Gastroesophageal sphincter (tissue), 4 donors: ENCODE results near the gene FBXW12. TPM values are rescaled to one million over a fixed set of nuclear protein-coding genes. Genes with fewer than 3 reads are reported as not detected.
A peak's percentile ranks its signal among the peaks of the same experiment; 100 is the strongest.

Experiments
- ATAC-seq: fragments of 150-250 bp; one replicate; pipeline ENCODE4 v1.9.1; 2016; ENCODE audit warnings: mild to moderate bottlenecking, moderate library complexity
- H3K27ac ChIP-seq, 4 donors: fragments of 200-600 bp; sonication (generic) in 3 of 4; 1 replicate in 3 of 4; 2 replicates in 1 of 4; pipeline ENCODE4 v1.5.1; 2016 to 2019
- H3K27me3 ChIP-seq: fragments of 200-600 bp; sonication (generic); one replicate; pipeline ENCODE4 v1.5.1; 2019
- H3K36me3 ChIP-seq, 2 donors: fragments of 200-600 bp; sonication (generic); one replicate each; pipeline ENCODE4 v1.5.1; 2019; ENCODE audit warnings: control low read depth in 1 of 2
- H3K4me1 ChIP-seq, 3 donors: fragments of 200-600 bp; sonication (generic); 1 replicate in 2 of 3; 2 replicates in 1 of 3; pipeline ENCODE4 v1.5.1; 2016 to 2019; ENCODE audit warnings: control low read depth in 2 of 3
- H3K4me3 ChIP-seq, 2 donors: fragments of 200-600 bp; sonication (generic); one replicate each; pipeline ENCODE4 v1.5.1; 2019; ENCODE audit warnings: mild to moderate bottlenecking in 1 of 2, moderate library complexity in 1 of 2
- H3K9me3 ChIP-seq, 3 donors: fragments of 200-600 bp; sonication (generic); one replicate each; pipeline ENCODE4 v1.5.1; 2017 to 2019; ENCODE audit warnings: control low read depth in 2 of 3
- EP300 ChIP-seq: sonication (generic); formaldehyde crosslinking; IDR thresholded peaks from one replicate; pipeline ENCODE4 v1.6.1; 2017; ENCODE audit warnings: antibody characterized with exemption, mild to moderate bottlenecking
- POLR2A ChIP-seq, 2 donors: fragments of 450-650 bp; IDR thresholded peaks; one replicate each; pipeline ENCODE4 v1.6.1; 2017; ENCODE audit warnings: antibody characterized with exemption in 2 of 2, mild to moderate bottlenecking in 2 of 2, moderate library complexity in 1 of 2
- POLR2AphosphoS5 ChIP-seq: sonication (generic); formaldehyde crosslinking; IDR thresholded peaks from one replicate; pipeline ENCODE4 v1.6.1; 2017; ENCODE audit warnings: antibody characterized with exemption
- WGBS, 2 donors: methylation state at CpG; one replicate each; pipeline ENCODE4 v1.1.5; 2018; ENCODE audit warnings: low coverage in 1 of 2; 5-methylcytosine and 5-hydroxymethylcytosine counted together
- total RNA-seq, 4 donors: library from RNA; depleted of rRNA; stranded (reverse); fragments of >200 nt; gene quantifications; one replicate each; pipeline ENCODE4 v1.1.0, GENCODE V29; 2016
- TF ChIP-seq, protein P1 (sequence below), 4 experiments: fragments of 200-600 bp in 2 of 4; fragments of 450-650 bp in 2 of 4; sonication (generic) in 1 of 4; IDR thresholded peaks; one replicate each; pipeline ENCODE4 v1.5.1; 2017 to 2019; ENCODE audit warnings: antibody characterized with exemption in 4 of 4, mild to moderate bottlenecking in 2 of 4, moderate library complexity in 2 of 4

FBXW12 gene
- total RNA-seq, 4 donors from 2014 or later = not detected

DNA sequence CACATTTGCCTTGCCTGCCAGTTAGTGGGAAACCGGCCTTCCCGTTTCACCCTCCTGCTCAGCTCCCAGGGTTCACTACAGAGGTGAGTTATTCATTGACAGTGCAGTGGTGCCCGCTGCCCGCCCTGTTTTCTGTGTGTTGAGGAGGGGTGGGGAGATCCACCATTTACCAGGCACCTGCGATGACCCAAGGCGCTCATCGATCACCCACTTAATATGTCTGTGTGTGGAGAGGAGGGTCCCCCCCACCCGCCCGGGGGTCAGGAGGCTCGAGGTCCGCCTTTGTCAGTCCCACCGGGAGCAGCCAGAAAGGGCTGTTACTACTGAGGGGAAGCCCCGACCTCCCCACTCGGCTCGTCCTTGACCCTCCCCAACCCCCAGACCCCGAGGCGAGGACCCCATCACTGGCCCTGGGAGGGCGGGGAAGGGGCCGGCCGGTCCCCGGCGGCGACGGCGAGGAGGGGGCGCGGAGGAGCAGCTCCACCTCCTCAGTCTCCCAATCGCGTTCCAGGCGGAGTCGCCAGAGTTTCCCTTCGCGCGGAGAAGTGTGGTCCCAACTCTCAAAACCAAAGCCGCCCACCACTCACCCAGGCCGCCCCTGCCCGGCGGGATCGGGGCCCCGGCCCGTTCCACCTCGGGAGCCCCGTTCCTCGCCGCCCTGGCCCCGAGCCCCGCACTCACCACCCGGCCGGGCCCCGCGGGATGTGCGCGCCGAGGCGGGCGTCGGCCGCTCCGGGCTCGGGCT lies 56.7 kb downstream of the FBXW12 start:
- ATAC-seq = peak; percentile 29
- peaks cover 0 to 19% of the 10 kb centered on the region in 2 donors for H3K36me3 ChIP-seq
- WGBS, 2 donors = no CpG with 5 or more reads among the region's 60 CpGs
- no peaks in the 10 kb centered on the region for H3K9me3 ChIP-seq
- peak; percentile 74 to 92 for TF ChIP-seq POLR2A (IDR thresholded peaks at IDR 0.05)
- TF ChIP-seq POLR2AphosphoS5 = peak; percentile 78
- TF ChIP-seq, protein P1, sequence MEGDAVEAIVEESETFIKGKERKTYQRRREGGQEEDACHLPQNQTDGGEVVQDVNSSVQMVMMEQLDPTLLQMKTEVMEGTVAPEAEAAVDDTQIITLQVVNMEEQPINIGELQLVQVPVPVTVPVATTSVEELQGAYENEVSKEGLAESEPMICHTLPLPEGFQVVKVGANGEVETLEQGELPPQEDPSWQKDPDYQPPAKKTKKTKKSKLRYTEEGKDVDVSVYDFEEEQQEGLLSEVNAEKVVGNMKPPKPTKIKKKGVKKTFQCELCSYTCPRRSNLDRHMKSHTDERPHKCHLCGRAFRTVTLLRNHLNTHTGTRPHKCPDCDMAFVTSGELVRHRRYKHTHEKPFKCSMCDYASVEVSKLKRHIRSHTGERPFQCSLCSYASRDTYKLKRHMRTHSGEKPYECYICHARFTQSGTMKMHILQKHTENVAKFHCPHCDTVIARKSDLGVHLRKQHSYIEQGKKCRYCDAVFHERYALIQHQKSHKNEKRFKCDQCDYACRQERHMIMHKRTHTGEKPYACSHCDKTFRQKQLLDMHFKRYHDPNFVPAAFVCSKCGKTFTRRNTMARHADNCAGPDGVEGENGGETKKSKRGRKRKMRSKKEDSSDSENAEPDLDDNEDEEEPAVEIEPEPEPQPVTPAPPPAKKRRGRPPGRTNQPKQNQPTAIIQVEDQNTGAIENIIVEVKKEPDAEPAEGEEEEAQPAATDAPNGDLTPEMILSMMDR (IDR thresholded peaks at IDR 0.05) = no peak
- no peak for TF ChIP-seq EP300
- peaks cover 4 to 78% (median 49%) of the 10 kb centered on the region in 3 donors for H3K4me1 ChIP-seq
- H3K4me3 ChIP-seq = peak overlapping the region; percentile 74 to 97
- no peaks in the 10 kb centered on the region for H3K27me3 ChIP-seq
- H3K27ac ChIP-seq = peak overlapping the region; percentile 88 to 99 (median 97)

DNA sequence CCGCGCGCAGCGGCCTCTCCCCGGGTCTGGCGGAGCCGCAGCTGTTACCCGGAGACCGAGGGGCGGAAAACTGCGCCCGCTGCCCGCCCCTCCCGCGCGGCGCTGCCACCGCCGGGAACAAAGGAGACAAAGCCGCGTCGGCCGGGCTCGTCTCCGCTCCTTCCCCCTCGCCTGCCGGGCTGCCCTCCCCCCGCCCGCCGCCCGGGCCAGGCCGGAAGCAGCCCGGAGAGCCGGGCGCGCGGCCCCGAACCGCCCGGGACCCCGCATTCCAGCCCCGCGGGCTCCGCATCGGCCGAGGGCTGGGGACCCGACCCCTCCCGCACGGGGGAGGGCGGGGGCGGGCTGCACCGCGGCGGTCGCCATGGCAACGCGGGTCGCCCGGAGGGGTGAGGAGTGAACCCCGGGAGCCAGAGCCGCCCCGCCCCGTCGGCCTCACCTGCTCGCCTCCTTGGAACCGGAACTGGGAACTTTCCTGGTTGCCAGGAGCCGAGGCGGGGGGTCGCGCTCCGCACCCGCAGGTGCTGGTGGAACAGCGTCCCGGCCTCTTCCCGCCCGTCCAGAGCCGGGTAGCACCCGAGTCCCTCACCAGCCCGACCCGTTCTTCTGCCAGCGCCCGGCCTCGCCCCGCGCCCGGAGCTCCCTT lies 57.4 kb downstream of the FBXW12 start:
- peaks cover 0 to 13% of the 10 kb centered on the region in 2 donors for H3K36me3 ChIP-seq
- 0% methylated on average over 2 of the region's 86 CpGs; no CpG with 5 or more reads in 1 of the 2 donors for WGBS, 2 donors
- no peaks in the 10 kb centered on the region for H3K27me3 ChIP-seq
- peak; percentile 63 for ATAC-seq
- no peak for TF ChIP-seq POLR2AphosphoS5
- peak in 1 of 2 donors; percentile 59 for TF ChIP-seq POLR2A (IDR thresholded peaks at IDR 0.05)
- peak overlapping the region; percentile 74 to 97 for H3K4me3 ChIP-seq
- peaks cover 5 to 78% (median 48%) of the 10 kb centered on the region in 3 donors for H3K4me1 ChIP-seq
- no peaks in the 10 kb centered on the region for H3K9me3 ChIP-seq
- H3K27ac ChIP-seq = peak overlapping the region; percentile 88 to 99 (median 97)

DNA sequence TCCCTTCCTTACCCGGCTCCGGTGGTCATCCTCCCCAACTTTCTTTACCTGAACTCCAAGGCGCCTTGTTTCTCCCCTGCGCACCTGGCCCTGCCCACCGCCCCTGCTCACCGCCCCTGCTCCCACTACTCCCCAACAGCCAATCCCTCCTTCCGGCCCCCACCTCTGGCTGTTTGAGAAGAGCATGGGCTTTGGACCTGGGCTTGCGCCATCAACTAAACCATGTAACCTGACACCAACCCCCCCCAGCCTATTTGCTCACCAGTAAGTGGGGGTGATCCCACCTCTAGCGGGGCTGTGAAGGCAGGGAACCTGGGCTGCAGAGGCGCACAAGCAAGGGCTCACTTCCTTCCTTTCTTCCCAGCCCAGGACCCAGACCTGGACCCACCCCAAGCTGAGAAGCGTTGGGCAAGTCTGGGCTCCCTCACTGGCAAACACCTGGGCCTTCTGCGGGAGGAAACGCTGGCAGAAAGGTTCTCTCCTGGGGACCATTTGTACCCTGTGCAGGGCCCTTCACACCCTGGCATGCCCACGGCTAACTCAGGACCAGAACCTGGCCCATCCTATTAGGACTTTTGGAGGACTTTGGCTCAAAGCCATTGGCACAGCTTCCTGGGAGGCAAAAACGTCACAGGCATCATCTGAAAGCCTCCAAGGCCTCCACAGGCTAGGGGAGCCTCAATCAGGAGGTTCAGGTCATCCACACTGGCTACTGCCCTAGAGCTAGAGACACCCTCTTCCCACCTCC lies 58.1 kb downstream of the FBXW12 start, which contains the start of gene PLXNB1:
Gene PLXNB1 (minus strand): TSS at position 127 of the 748 bp plus-strand sequence. CDS start 5,475 bp downstream, outside the sequence.
- peak; percentile 64 for ATAC-seq
- peak within 1 kb of the TSS; percentile 74 to 97 for H3K4me3 ChIP-seq
- H3K27ac ChIP-seq = peak within 1 kb of the TSS; percentile 88 to 99 (median 97)
- TF ChIP-seq POLR2AphosphoS5 = peak; percentile 39
- TF ChIP-seq POLR2A (IDR thresholded peaks at IDR 0.05) = peak in 1 of 2 donors; percentile 33
- TF ChIP-seq, protein P1 (IDR thresholded peaks at IDR 0.05) = no peak
- H3K9me3 ChIP-seq = no peaks in the 10 kb centered on the region
- 14% methylated on average over 8 of the region's 15 CpGs; no CpG with 5 or more reads in 1 of the 2 donors for WGBS, 2 donors
- peaks cover 0 to 13% of the 10 kb centered on the region in 2 donors for H3K36me3 ChIP-seq
- H3K4me1 ChIP-seq = peaks cover 6 to 78% (median 47%) of the 10 kb centered on the region in 3 donors
- H3K27me3 ChIP-seq = no peaks in the 10 kb centered on the region

DNA sequence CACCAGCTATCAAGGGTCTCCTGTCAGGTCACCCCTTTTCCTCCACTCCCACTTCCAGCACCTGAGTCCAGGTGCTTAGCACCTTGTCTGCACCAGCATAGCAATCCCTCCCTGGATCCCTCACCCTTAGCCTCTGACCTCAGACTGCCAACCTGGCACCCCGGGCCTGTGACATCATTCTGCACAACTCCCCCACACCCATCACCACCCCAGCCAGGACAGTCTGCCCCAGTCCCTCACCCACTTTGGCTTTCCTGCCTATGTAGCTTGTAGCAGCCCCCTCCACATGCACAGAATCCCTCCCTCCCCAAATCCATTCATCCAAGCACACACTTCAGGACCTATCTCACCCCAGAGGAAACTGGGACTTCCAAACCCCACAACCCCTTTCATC lies 58.7 kb downstream of the FBXW12 start:
- Histone ChIP-seq H3K27me3 (no peaks in the 10 kb centered on the region), H3K36me3 (peaks cover 0 to 13% of the 10 kb centered on the region in 2 donors), H3K4me1 (peaks cover 6 to 78% (median 42%) of the 10 kb centered on the region in 3 donors), H3K9me3 (no peaks in the 10 kb centered on the region), H3K27ac (peak overlapping the region; percentile 88 to 99 (median 97)), H3K4me3 (no peak overlapping the region)
- ATAC-seq = no peak
- no peak for TF ChIP-seq POLR2A (IDR thresholded peaks at IDR 0.05)
- TF ChIP-seq POLR2AphosphoS5 = no peak
- TF ChIP-seq, protein P1 (IDR thresholded peaks at IDR 0.05) = no peak
- no peak for TF ChIP-seq EP300
- WGBS, 2 donors = 78% methylated on average over 1 of the region's 1 CpG; no CpG with 5 or more reads in 1 of the 2 donors
